NCI-H2196 treated with DMSO at 0.1 percent for 48 hours (cell line): Measurements from ENCODE around the gene ZBTB47.

Experiments used
- DNase-seq: peaks from one replicate; lab custom pipeline; 2025; ENCODE audit not compliant: unreplicated experiment; lab: John Stamatoyannopoulos, UW

Gene ZBTB47

GRCh38 chr3:42665050-42665878 is 11.8 kb downstream of the ZBTB47 start:
- DNase-seq: no peak

DNA sequence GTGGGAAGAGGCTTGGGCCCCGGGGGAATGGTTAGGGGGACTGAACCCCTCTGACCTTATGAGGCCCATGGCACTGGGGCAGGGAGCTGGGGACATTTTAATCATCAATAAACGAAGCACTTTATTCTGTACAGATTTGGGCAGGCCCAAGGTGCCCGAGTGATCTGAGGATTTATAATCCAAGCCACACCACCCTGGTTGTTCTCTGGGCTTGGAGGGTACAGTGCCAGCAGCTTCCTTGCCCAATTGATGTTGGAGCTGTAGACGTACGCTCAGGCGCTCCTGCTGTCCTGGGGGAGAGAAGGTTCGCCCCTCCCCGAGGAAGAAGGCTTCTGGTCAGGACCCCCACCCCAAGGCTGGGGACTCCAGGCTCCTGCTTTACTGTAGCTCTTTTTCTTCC is 12.5 kb downstream of the ZBTB47 start:
- no peak for DNase-seq

DNA sequence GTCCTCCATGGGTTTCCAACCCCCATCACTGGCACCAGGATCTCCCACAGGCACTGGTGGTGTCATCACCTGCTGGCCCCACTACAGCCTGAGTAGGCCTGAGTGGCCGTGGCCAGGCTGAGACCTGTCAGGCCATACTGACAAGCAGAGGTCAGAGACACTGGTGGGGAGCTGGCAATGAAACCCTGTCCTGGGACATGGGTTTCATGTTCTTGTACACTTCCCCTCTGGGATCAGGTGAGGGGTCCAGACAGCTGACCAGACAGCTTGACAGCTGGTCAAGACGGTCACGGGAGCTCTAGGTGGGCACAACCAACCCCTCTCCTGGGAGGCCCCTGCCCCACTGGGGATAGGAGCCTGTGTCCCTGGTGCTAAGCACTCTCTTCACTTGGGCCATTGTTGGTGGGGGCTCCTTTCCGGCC is 13.1 kb downstream of the ZBTB47 start:
- DNase-seq: no peak

GRCh38 chr3:42667096-42667522 is 13.6 kb downstream of the ZBTB47 start:
- DNase-seq: no peak

DNA sequence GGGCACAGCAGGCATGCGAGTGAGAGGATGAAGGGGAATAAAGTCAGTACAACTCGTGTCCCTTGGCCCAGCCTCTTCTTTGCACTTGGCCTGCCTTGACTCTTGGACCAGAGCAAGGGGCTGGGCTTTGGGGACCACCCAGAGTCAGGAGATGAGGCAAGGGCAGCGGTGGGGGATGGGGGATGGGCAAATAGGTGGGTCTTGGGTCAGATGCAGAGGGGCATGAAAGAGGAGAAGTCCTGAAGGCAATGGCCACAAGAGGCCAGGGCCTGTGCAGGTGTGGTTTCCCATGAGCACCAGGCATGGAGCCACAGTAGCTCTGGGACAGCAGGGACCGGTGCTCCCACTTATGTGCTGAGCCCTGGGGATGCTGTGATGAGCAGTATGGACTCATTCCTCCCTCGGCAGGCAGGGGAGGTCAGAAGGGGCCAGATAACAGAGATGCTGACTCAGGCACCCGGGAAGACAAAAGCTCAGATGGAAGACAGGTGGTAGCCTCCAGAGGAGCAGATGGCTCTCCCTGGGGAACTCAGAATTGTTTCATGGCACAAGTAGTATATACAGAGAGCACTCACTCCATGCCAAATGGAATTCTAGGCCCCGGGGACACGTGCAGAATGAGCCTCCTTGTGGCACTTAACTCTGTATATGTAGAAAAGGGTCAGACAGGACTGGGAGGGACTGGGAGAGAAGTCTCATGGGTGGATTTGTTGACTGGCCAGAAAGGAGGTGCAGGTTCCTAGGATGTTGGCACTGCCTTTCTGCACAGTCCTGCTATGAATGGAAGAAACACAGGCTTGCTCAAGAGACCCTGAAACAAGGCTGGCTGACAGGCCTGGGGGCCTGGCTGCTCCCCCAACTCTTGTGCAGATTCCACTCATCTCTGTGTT is 14.3 kb downstream of the ZBTB47 start:
- DNase-seq: peak; percentile 18

DNA sequence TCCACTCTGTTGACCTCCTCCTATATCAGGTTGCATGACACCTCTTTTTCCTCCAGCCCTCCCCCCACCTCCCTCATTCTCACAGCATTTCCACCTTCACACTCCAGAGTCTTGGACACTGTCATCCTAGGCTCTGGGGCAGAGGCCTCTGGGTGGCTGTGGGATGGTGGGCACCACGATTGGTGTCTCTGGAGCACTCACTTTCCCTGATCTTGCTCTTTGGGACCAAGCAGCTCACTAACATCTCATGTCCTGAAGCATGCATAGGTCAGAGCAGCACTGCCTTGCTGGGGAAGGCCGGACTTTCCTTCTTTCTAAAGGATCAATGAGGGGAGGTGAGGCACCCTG is 14.9 kb downstream of the ZBTB47 start:
- no peak for DNase-seq

- DNase-seq: no peak
Measured at GRCh38 chr3:42668793-42669217, 15.3 kb downstream of the ZBTB47 start.

- no peak for DNase-seq
Measured at GRCh38 chr3:42670051-42670576, 16.6 kb downstream of the ZBTB47 start.

GRCh38 chr3:42670670-42671069 is 17.2 kb downstream of the ZBTB47 start:
- DNase-seq: no peak

GRCh38 chr3:42672515-42672914 is 19.0 kb downstream of the ZBTB47 start:
- DNase-seq: no peak

DNA sequence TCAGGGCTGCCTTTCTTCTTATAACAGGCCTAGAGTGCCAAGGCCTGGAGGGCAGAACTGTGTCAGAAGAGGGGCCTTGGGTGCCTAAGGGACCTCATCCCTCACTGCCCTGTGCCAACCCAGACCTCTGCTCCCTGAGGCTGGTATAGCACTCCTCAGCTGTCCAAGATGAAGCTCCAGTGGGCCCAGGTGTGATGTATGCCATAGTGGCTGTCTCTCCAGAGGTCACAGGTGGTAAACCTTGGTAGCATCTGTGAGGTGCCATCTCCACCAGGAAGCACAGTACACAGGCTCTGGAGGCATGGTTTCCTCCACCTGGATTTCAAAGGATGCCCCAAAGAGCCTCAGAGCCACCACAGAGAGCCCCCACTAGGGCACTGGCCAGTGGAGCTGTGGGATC is 19.6 kb downstream of the ZBTB47 start:
- no peak for DNase-seq

GRCh38 chr3:42674146-42674545 is 20.6 kb downstream of the ZBTB47 start:
- no peak for DNase-seq

DNA sequence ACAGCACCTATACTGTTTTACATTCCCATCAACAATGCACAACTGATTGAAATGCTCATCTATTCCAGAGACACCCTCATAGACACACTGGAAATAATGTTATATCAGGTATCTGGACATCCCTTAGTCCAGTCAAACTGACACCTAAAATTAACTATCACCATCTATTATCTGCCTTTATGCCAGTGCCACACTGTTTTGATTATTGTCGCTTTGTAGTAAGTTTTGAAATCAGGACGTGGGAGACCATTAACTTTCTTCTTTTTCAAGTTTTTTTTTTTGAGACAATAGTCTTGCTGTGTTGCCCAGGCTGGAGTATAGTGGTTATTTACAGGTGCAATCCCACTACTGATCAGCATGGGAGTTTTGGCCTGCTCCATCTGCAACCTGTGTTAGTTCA is 22.4 kb downstream of the ZBTB47 start:
- DNase-seq: no peak

- DNase-seq: no peak
Measured at GRCh38 chr3:42678447-42678846, 24.9 kb downstream of the ZBTB47 start.

GRCh38 chr3:42680271-42680670 is 26.8 kb downstream of the ZBTB47 start:
- no peak for DNase-seq

GRCh38 chr3:42680806-42681205 is 27.3 kb downstream of the ZBTB47 start:
- no peak for DNase-seq

DNA sequence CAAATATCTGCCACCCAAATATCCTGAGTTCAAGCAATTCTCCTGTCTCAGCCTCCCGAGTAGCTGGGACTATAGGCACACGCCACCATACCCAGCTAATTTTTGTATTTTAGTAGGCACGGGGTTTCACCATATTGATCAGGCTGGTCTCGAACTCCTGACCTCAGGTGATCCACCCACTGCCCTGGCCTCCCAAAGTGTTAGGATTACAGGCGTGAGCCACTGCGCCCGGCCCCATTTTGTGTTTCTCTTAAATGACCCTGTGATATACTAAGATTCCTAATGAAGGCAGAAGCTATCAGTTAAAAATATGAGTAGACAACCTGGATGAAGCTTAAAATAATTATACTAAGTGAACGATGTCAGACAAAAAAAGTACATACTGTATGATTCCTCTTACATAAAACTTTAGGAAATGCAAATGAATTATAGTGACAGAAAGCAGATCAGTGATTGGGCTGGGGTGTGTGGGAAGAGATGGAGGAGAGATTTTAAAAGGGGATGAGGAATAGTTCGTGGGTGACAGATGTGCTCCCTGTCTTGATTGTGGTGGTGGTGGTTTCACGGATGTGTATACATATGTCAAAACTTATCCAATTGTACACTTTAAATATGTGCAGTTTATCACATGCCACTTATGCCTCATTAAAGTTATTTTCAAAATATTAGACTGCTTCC is 28.0 kb downstream of the ZBTB47 start:
- DNase-seq: no peak

- no peak for DNase-seq
Measured at GRCh38 chr3:42682301-42683070, 29.0 kb downstream of the ZBTB47 start.

GRCh38 chr3:42683875-42684598 is 30.5 kb downstream of the ZBTB47 start:
- no peak for DNase-seq
